Activated gamma-delta T cell treated with Interleukin-2 at 50 U/mL for 16 hours (primary cell): ENCODE data around the gene AHDC1.

ENCODE experiments used
- DNase-seq: peaks from one replicate; pipeline ENCODE4 v3.0.0-alpha.2; 2020

Gene AHDC1

DNA sequence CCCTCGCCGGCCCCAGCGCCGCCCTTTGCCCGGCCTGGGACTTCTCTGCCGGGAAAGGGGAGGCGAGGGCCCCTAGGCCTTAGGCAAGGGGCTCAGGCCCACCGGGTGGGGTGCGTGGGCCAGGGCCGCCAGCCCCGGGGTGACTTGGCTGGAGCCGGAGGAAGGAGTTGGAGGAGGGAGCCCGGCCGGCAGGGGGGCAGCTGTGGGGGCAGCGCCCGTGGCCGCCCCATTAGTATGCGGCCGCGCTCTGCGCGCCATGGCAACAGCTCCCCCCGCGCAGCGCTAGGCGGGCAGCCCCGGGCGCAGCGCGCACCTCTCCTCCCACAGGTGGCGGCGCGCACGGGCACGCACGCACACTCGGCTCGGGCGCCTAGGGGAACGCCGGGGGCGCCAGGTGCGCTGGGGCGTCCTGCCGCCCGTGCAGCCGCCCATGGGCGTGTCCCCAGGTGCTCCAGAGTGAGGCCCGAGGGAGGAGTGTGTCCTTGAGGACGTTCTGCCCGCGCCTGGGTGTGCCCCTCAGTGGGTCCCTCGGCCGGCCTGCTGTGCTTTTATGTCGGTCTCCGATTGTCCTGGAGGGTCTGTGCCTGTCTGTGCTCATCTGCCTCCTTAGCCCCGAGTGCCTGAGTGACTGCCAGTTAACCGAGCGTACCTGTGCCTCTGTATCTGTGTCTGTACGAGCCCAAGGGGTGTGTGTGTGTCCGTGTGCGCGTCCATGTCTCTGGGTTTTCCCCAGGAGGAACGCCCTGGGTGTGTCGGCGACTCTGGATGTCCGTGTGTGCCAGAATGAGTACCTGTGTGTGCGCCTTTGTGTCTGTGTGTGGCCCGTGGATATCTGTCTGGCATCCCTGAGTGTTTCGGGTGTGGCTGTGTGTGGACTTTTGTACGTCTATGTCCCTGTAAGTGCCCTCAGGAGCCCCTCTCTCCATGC is 75.8 kb downstream of the AHDC1 start:
- DNase-seq = peak; percentile 42

- peak; percentile 31 for DNase-seq
Observed at GRCh38 chr1:27527223-27527889, 76.6 kb downstream of the AHDC1 start.

DNA sequence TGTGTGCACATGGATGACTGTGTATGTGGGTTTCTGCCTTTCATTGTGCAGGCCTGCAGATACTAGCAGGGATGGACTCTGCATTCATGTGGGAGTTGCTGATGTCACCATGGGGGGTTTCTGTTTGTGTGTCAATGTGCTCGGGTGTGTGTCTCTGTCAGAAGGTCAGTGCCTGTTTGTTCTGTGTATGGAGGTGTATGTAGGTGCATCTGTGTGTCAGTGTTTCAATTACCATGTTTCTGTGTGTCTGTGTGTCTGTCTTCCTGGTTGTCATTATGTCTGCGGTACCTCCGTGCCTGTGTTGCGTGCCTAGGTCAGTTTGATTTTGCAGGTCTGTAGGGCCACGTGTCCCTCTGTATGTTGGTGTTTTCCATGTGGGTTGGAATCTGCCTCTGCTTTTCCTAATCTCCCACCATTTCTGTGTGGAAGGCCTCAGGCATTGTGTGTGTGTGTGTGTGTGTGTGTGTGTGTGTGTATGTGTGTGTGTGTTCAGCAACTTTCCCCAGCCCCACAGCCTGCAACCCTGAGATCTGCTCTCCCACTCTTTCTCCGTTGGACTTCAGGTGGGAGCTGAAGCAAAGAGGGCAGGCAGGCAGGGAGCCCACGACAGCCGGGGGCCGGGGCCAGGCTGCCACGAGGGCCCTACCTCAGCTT is 77.2 kb downstream of the AHDC1 start:
- DNase-seq = no peak

DNA sequence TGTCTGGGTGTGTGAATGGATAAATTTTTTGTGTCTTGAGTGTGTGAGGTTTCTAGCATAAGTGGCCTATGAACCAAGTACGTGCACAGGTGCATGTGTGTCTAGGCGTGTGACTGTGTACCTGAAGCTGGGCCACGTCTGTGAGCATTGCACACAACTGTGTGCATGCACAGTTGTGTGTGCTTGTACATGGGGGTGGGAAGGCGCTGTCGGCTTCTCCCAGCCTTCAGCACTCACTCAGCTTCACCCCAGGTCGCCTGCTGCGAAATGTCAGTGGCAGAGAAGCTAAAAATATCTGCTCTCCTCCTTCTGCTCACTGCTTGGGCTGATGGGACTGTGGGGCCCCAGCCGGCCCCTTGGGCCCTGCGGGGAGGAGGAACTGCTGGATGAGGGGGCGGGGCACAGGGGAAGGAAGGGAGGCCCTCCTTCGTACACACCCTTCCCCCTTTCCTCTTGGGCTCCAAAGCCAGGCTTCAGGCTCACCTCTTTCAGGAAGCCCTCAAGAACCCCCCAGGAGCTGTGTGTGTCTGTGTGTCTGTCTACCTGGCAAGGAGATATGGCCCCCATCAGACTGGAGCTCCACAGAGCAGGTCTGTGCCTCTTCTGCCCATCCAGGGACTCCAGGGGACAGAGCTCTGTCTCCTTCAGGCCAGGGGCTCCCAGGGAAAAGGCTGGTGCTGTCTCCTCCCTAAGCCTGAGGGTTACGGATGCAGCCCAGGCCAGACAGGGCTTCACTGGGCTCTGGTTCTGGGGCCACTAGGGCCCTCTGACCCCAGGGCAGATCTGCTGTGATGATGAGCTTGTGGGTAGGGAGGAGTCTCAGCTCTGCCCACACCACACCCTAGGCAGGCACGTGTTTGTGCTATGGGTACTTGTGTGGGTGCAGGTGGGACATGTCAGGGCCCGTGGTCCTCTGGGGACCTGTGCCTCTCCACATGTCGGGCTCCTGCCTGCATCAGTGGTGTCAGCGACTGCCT is 78.4 kb downstream of the AHDC1 start:
- peak; percentile 19 for DNase-seq

DNA sequence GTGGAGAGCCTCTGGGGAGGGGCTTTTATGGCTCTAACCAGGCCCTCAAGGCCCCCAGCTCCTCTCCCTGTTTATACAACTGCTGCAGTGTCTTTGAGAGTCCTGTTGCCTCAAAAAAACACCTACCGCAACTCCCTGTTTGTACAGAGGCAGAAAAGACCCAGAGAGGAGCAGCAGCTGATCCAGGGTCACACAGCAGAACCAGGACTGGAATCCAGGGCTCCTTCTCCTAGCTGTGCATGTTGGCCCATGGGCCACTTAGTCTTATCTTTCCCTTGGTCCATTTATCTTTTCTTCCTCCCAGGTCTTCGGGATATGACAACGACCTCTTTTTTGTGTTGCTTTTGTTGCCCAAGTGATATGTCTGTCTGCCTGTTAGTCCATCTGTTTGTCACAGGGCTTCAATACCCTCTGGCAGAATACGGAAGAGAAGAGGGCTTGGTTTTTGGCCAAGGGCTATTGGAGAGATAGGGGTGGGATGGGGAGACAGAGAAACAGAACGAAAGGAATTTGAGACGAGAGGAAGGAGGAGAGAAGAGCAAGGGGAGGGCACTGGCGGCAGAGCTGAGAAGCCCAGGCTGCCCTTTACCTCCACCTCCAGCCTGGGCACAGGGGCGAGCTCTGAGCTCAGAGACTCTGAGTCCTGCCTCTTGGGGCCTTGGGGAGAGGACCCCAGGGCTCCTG is 80.5 kb downstream of the AHDC1 start:
- DNase-seq = no peak

DNA sequence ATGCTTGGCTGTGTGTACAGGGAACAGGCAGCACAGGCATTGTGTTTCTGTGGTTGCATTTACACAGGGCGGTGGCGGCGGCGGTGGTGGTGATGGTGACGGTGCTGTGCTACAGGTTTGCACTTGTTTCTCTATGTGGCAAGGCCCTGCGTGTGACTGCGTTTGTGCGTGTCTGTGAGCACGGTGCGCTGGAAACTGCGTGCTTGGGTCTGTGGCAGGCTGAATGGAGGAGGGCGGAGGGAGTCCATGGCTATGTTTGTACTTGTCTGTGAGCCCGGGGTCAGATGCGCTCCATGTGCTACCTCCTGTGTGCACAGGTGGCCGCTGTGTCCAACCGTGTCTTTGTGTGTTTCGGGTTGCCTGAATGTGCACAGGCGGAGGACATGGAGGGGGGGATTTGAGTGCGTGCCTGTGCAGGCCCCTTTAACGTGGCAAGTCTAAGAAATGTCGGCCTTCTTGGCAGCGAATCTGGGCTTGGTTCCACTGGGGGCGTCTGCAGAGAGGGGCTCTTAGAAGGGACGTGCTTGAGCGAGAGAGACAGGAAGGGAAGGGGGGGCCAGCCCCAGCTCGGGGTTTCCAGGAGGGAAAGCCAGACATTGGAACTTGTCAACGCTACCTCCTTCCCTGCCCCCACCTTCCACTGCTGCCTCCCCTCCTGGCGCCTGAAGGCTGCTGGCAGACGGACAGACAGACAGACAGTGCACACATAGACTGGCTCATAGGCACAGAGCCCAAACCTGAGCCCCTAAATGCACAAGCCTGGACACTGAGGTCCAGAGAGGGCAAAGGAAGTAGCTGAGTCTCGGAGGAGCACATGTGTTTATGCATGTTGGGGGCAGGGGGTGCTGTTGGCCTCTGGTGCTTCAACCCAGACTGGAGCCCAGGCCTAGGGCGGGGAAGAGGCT is 81.3 kb downstream of the AHDC1 start:
- peak; percentile 63 for DNase-seq

DNA sequence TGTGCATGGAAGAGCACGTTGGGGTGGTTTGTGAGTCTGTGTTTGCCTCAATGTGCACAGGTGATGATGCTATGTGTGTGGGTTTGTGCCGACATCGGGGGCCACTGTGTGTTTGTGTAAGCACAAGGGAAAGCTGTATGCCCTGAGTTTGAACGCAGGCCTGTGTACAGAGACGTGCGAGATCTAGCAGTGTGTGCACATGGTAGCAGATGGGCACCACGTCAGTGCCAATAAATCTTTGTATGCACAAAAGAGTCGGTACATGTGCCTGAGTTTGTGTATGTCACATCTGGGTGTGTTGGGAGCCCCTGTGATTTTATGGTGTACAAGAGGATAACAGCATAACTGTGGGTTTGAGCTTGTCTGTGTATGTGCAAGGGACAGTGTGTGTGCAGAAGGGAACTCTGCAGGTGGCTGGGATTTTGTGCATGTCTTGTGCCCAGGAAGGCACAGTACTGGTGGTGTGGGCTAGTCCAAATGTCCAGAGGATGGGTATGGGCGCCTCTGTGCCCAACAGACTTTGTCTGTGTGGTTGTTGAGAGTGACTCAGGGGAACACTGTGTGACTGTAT is 82.0 kb downstream of the AHDC1 start:
- no peak for DNase-seq

DNA sequence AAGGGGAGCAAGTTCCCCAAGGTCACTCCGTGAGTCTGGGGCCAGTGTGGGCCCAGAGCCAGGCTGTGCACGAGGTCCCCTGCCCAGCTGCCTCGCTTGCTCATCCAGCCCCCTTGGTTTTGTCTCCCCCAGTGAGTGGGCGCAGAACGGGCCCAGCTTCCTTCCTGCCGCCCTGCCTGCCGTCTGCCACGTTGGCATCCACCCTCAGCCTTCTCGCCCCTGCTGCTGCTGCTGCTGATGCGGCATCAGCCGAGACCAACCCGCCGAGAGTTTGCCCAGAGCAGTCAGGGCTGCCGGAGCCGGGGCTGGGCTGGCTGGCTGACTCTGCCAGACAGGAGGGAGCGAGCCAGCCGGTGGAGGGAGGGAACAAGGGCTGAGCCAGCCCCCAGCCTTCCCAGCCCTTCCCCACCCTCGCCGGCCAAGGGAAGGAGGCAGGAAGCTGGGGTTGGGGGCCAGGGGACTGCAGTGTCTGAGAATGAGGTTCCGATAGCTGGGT is 82.6 kb downstream of the AHDC1 start:
- peak; percentile 65 for DNase-seq

GRCh38 chr1:27520651-27521050 is 83.3 kb downstream of the AHDC1 start:
- DNase-seq = no peak

DNA sequence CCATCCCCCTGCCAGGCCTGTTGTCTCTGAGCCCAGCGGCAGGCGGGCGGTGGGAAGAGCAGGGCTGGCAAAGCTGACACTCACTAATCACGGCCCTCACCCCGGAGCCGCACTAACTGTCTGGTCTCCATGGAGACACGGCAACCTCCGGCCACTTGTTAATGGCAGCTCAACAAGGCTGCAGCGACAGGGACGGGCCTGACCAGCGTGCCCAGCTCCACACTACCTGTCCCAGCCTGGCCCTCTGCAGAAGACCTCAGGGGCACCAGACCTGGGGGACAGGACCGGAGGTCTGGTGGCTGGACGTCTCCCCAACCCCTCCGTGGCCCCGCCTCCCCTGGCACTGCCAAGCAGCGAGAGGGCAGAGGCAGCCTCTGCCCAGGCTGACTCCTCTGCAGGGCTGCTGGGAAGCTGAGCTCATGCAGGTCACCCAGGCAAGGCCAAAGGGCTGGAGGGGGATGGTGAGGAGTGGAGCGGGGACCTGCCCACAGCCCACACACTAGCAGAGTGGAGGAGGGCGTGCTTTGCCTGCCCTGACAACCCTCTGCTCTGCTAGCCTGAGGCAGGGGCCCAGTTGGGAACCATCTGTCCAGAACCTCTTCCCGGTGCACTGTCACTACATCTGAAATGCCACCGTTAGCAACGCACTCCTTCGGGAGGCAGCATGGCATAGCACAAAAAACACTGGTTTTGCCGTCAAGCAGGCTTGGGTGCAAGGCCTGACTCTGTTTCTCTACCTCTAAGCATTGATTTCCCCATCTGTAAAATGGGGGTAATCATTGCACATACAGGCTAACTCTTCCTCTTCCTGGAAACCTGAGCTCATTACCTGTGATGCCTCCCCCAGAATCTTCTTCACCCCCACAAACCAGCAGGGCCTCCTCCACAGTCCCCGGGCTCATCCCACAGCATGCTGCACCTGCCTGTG is 84.3 kb downstream of the AHDC1 start:
- DNase-seq = no peak

- DNase-seq = no peak
Observed at GRCh38 chr1:27518808-27519207, 85.1 kb downstream of the AHDC1 start.

- no peak for DNase-seq
Observed at GRCh38 chr1:27517907-27518718, 85.8 kb downstream of the AHDC1 start.

GRCh38 chr1:27517301-27517700 is 86.6 kb downstream of the AHDC1 start:
- DNase-seq = no peak

DNA sequence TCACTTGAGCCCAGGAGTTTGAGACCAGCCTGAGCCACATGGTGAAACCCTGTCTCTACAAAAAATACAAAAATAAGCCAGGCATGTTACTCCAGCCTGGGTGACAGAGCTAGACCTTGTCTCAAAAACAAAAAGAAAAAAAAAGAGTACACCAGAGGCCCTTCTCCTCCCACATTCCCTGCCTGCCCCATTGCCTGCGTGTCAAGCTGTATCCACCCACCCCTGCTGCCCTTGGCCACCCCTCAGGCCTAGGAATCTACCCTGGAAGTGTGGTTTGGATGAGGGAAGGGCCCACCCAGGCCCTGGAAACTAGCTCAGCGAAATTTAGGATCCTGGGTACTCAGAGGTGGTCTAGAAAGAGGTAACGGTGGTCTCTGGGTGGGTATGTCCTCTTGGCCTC is 88.3 kb downstream of the AHDC1 start:
- DNase-seq = no peak

GRCh38 chr1:27513958-27514357 is 90.0 kb downstream of the AHDC1 start:
- no peak for DNase-seq

GRCh38 chr1:27513528-27513927 is 90.4 kb downstream of the AHDC1 start:
- DNase-seq = no peak

GRCh38 chr1:27509127-27510080 is 94.5 kb downstream of the AHDC1 start:
- DNase-seq = no peak
